Measurements from ENCODE around the gene SLC15A3.

- no peak for TF ChIP-seq CTCF (conservative IDR thresholded peaks at IDR 0.05)
- no peak for TF ChIP-seq ZFX (IDR thresholded peaks at IDR 0.05)
Measured at GRCh38 chr11:60981515-60981914, 29.5 kb upstream of the SLC15A3 start.

All from C4-2B (cell line).